ENCODE measurements around the gene SPATA2L.

DNA sequence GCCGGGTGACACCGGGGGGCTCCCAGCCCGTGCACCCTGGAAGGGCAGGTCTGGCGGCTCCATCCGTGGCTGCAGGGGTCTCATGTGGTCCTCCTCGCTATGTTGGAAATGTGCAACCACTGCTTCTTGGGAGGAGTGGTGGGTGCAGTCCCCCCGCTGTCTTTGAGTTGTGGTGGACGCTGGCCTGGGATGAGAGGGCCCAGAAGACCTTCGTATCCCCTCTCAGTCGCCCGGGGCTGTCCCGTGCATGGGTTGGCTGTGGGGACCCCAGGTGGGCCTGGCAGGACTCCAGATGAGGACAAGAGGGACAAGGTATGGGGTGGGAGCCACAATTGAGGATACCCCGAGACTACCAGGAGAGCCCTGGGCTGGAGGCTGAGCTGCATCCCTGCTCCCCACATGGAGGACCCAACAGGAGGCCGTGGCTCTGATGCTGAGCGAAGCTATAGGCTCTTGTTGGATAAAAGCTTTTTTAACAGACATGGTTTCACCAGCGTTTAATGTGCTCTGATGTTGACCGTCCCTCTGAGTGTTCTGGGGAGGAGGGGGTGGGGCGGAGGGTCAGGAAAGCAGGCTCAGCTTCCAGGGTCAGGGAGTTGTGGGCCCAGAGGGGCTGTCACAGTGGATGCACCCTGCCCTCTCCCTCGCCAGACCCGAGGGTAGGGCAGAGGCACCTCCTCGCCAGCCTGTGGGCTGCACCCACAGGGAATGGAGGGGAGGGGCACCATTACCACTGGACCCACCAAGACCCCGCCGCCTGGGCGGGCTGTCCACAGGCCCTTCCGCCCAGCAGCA lies 5.4 kb downstream of the SPATA2L start:
- no peak for TF ChIP-seq EZH2 (IDR thresholded peaks at IDR 0.05; ENCODE audit: borderline replicate concordance, low read depth, low read length, severe bottlenecking)
- TF ChIP-seq, protein P1, sequence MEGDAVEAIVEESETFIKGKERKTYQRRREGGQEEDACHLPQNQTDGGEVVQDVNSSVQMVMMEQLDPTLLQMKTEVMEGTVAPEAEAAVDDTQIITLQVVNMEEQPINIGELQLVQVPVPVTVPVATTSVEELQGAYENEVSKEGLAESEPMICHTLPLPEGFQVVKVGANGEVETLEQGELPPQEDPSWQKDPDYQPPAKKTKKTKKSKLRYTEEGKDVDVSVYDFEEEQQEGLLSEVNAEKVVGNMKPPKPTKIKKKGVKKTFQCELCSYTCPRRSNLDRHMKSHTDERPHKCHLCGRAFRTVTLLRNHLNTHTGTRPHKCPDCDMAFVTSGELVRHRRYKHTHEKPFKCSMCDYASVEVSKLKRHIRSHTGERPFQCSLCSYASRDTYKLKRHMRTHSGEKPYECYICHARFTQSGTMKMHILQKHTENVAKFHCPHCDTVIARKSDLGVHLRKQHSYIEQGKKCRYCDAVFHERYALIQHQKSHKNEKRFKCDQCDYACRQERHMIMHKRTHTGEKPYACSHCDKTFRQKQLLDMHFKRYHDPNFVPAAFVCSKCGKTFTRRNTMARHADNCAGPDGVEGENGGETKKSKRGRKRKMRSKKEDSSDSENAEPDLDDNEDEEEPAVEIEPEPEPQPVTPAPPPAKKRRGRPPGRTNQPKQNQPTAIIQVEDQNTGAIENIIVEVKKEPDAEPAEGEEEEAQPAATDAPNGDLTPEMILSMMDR (IDR thresholded peaks at IDR 0.05; ENCODE audit: borderline replicate concordance, extremely low read depth, low read length, poor library complexity, severe bottlenecking): no peak

All from DND-41 (cell line).